Gastroesophageal sphincter (tissue), 4 donors: Measurements from ENCODE around the gene ZFYVE28. TPM values are rescaled to one million over a fixed set of nuclear protein-coding genes. Genes with fewer than 3 reads are reported as not detected.

Source experiments
- ATAC-seq: fragments of 150-250 bp; one replicate; pipeline ENCODE4 v1.9.1; 2016; ENCODE audit warnings: mild to moderate bottlenecking, moderate library complexity
- H3K27ac ChIP-seq, 4 donors: fragments of 200-600 bp; sonication (generic) in 3 of 4; 1 replicate in 3 of 4; 2 replicates in 1 of 4; pipeline ENCODE4 v1.5.1; 2016 to 2019
- H3K27me3 ChIP-seq: fragments of 200-600 bp; sonication (generic); one replicate; pipeline ENCODE4 v1.5.1; 2019
- H3K36me3 ChIP-seq, 2 donors: fragments of 200-600 bp; sonication (generic); one replicate each; pipeline ENCODE4 v1.5.1; 2019; ENCODE audit warnings: control low read depth in 1 of 2
- H3K4me1 ChIP-seq, 3 donors: fragments of 200-600 bp; sonication (generic); 1 replicate in 2 of 3; 2 replicates in 1 of 3; pipeline ENCODE4 v1.5.1; 2016 to 2019; ENCODE audit warnings: control low read depth in 2 of 3
- H3K4me3 ChIP-seq, 2 donors: fragments of 200-600 bp; sonication (generic); one replicate each; pipeline ENCODE4 v1.5.1; 2019; ENCODE audit warnings: mild to moderate bottlenecking in 1 of 2, moderate library complexity in 1 of 2
- H3K9me3 ChIP-seq, 3 donors: fragments of 200-600 bp; sonication (generic); one replicate each; pipeline ENCODE4 v1.5.1; 2017 to 2019; ENCODE audit warnings: control low read depth in 2 of 3
- EP300 ChIP-seq: sonication (generic); formaldehyde crosslinking; IDR thresholded peaks from one replicate; pipeline ENCODE4 v1.6.1; 2017; ENCODE audit warnings: antibody characterized with exemption, mild to moderate bottlenecking
- POLR2A ChIP-seq, 2 donors: fragments of 450-650 bp; IDR thresholded peaks; one replicate each; pipeline ENCODE4 v1.6.1; 2017; ENCODE audit warnings: antibody characterized with exemption in 2 of 2, mild to moderate bottlenecking in 2 of 2, moderate library complexity in 1 of 2
- POLR2AphosphoS5 ChIP-seq: sonication (generic); formaldehyde crosslinking; IDR thresholded peaks from one replicate; pipeline ENCODE4 v1.6.1; 2017; ENCODE audit warnings: antibody characterized with exemption
- WGBS, 2 donors: methylation state at CpG; one replicate each; pipeline ENCODE4 v1.1.5; 2018; ENCODE audit warnings: low coverage in 1 of 2; 5-methylcytosine and 5-hydroxymethylcytosine counted together
- total RNA-seq, 4 donors: library from RNA; depleted of rRNA; stranded (reverse); fragments of >200 nt; gene quantifications; one replicate each; pipeline ENCODE4 v1.1.0, GENCODE V29; 2016
- TF ChIP-seq, protein P1 (sequence below), 4 experiments: fragments of 200-600 bp in 2 of 4; fragments of 450-650 bp in 2 of 4; sonication (generic) in 1 of 4; IDR thresholded peaks; one replicate each; pipeline ENCODE4 v1.5.1; 2017 to 2019; ENCODE audit warnings: antibody characterized with exemption in 4 of 4, mild to moderate bottlenecking in 2 of 4, moderate library complexity in 2 of 4

ZFYVE28 gene
- total RNA-seq, 4 donors from 2014 or later, result 4.4 to 12.0 (median 8.2) TPM

DNA sequence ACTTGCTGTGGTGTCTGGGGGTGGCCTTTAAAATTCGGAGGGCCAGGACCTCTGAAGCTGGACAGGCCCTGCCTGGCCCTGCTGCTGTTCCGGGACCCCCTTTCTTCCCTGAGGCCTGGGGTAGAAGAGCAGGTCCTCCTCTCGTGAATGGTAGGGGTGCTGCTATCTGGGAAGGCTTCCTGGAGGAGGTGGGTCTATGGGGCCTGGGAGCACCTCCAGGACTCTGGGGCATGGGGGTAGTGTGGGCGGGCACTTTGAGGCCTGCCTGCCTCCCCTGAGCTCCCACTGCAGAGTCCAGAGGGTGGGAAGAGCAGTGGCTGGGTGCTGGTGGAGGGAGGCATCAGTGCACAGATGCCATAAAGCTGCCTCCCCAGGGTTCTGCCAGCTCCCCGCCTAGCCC lies 151.6 kb downstream of the ZFYVE28 start:
- TF ChIP-seq POLR2AphosphoS5 (no peak), POLR2A (IDR thresholded peaks at IDR 0.05) (no peak), EP300 (no peak)
- TF ChIP-seq, protein P1, sequence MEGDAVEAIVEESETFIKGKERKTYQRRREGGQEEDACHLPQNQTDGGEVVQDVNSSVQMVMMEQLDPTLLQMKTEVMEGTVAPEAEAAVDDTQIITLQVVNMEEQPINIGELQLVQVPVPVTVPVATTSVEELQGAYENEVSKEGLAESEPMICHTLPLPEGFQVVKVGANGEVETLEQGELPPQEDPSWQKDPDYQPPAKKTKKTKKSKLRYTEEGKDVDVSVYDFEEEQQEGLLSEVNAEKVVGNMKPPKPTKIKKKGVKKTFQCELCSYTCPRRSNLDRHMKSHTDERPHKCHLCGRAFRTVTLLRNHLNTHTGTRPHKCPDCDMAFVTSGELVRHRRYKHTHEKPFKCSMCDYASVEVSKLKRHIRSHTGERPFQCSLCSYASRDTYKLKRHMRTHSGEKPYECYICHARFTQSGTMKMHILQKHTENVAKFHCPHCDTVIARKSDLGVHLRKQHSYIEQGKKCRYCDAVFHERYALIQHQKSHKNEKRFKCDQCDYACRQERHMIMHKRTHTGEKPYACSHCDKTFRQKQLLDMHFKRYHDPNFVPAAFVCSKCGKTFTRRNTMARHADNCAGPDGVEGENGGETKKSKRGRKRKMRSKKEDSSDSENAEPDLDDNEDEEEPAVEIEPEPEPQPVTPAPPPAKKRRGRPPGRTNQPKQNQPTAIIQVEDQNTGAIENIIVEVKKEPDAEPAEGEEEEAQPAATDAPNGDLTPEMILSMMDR (IDR thresholded peaks at IDR 0.05), result no peak
- Histone ChIP-seq H3K36me3 (peaks cover 0 to 11% of the 10 kb centered on the region in 2 donors), H3K27ac (peak overlapping the region in 2 of 4 donors; percentile 67 to 72), H3K9me3 (no peaks in the 10 kb centered on the region), H3K4me3 (no peak overlapping the region), H3K27me3 (no peaks in the 10 kb centered on the region), H3K4me1 (peaks cover 4 to 53% (median 17%) of the 10 kb centered on the region in 3 donors)
- no peak for ATAC-seq
- 54% methylated on average over 3 of the region's 5 CpGs; no CpG with 5 or more reads in 1 of the 2 donors for whole genome bisulfite sequencing, 2 donors

DNA sequence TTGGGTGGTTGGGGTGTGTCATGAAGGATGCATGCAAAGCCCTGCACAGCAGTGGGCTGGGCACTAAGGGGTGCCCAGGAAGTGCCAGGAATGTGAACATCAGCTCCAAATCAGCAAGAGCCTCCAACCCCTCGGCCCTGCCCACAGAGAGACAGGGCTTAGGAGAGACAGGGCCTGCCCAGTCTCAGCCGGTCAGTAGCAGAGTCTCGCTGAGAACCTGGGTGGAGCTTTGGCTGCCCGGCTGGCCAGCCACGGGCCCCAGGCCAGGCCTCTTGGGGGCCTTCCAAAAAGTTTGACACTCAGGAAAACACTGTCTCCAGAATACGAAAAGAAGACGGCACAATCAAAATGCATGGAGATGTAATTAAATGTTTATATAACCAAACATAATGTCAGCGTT lies 152.3 kb downstream of the ZFYVE28 start:
- no peak for ATAC-seq
- TF ChIP-seq POLR2A (IDR thresholded peaks at IDR 0.05), result no peak
- no peak for TF ChIP-seq POLR2AphosphoS5
- no peak for TF ChIP-seq EP300
- TF ChIP-seq, protein P1 (IDR thresholded peaks at IDR 0.05), result no peak
- Histone ChIP-seq H3K4me3 (no peak overlapping the region), H3K27me3 (no peaks in the 10 kb centered on the region), H3K9me3 (no peaks in the 10 kb centered on the region), H3K27ac (peak overlapping the region in 3 of 4 donors; percentile 38 to 72 (median 67)), H3K36me3 (peaks cover 0 to 10% of the 10 kb centered on the region in 2 donors), H3K4me1 (peaks cover 4 to 53% (median 17%) of the 10 kb centered on the region in 3 donors)
- 7 to 10% methylated on average over 3 to 7 of the region's 8 CpGs for WGBS, 2 donors

DNA sequence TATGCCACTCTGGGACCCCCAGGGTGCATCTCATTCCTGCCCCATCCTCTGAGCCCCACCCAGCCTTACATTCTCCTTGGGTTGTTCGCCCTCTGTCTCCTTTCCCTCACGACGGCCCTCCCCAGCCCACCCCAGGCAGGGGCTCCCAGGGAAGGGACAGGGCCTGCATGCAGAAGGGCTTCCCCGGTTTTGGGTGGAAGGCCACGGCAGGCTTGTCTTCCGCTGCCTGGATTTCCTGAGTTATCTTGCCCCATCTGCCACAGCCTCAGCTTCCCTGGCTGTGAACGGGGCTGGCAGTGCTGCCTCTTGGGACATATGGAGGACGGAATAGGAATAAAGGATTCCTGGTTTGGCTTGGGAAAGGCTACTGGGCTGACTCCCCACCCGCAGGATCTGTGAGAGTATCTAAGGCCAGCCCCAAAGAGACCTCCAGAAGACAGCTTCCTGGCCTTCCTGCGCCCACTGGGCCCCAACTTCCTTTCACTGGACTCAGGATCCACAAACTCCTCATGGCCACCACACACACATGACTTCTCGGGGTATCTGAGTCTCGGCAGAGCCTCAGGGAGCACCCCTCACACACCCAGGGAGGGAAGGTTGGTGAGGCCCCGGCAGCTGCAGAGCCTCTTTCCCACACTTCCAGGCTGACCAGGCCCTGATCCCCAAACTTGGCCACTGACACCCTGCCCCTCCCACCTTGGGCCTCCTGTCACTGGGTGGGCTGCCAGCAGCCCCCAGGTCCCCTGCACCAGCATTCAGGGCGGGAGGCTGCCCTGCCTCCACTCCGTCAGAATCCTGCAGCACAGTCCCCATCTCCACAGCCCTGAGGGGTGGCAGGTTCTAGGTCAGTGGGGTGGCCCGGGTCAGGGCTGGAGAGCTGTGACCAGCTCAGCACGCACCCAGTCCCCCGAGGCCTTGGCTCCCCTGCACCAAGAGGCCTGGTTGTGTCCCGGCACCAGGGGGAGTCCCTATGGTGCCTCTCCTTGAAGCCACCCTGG lies 153.0 kb downstream of the ZFYVE28 start:
- H3K27ac ChIP-seq, result peak overlapping the region in 3 of 4 donors; percentile 38 to 72 (median 67)

DNA sequence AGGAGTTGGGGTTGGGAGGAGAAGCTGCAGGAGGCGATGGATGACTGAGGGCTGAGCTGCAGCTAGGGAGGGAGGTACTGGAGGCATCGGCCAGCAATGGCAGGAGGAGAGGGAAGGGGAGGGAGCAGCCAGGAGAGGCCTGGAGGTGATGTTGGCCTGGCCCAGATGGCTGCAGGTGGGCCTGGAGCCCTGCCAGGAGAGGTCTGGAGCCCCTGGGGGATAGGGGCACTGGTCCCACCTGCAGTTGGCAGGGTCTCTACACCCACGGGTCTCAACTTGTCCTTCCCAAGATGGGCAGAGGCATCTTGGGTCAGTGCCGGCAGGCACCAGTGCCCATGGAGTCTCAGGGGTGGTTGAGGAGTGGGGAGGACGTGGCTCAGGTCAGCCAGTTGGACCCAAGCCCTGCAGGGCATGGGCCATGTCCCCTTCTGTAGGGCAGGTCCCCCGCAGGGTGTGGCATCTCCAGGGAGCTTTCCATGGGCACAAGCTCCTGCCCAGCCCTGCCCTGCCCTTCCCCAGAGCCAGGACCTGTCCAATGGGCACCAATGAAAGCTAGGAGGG lies 153.9 kb downstream of the ZFYVE28 start:
- Histone ChIP-seq H3K27me3 (no peaks in the 10 kb centered on the region), H3K4me3 (no peak overlapping the region), H3K27ac (peak overlapping the region in 1 of 4 donors; percentile 67), H3K4me1 (peaks cover 4 to 67% (median 29%) of the 10 kb centered on the region in 3 donors), H3K9me3 (no peaks in the 10 kb centered on the region), H3K36me3 (peaks cover 0 to 2% of the 10 kb centered on the region in 2 donors)
- 62 to 92% methylated on average over 2 of the region's 6 CpGs for WGBS, 2 donors
- ATAC-seq, result no peak
- TF ChIP-seq EP300 (no peak), POLR2A (IDR thresholded peaks at IDR 0.05) (no peak), POLR2AphosphoS5 (no peak)
- TF ChIP-seq, protein P1 (IDR thresholded peaks at IDR 0.05), result no peak

More for the DNA sequence above, 153.0 kb downstream of the ZFYVE28 start:
- Histone ChIP-seq H3K4me1 (peaks cover 4 to 59% (median 20%) of the 10 kb centered on the region in 3 donors), H3K4me3 (no peak overlapping the region), H3K9me3 (no peaks in the 10 kb centered on the region), H3K27me3 (no peaks in the 10 kb centered on the region), H3K36me3 (peaks cover 0 to 4% of the 10 kb centered on the region in 2 donors)
- 90% methylated on average over 2 of the region's 19 CpGs; no CpG with 5 or more reads in 1 of the 2 donors for WGBS, 2 donors
- TF ChIP-seq POLR2A (IDR thresholded peaks at IDR 0.05), result no peak
- no peak for TF ChIP-seq EP300
- TF ChIP-seq, protein P1 (IDR thresholded peaks at IDR 0.05), result no peak
- TF ChIP-seq POLR2AphosphoS5, result no peak
- no peak for ATAC-seq
